Heart left ventricle (tissue), 13 donors: ENCODE measurements around the gene CBFA2T2.

ENCODE experiments used
- POLR2A ChIP-seq, 2 donors: fragments of 450-650 bp; IDR thresholded peaks; one replicate each; pipeline ENCODE4 v1.6.1; 2017; ENCODE audit warnings: antibody characterized with exemption in 2 of 2, mild to moderate bottlenecking in 2 of 2, moderate library complexity in 2 of 2
- TF ChIP-seq, protein P1 (sequence below), 12 donors: fragments of 200-600 bp; sonication (generic) in 4 of 12; IDR thresholded peaks; one replicate each; pipeline versions ENCODE4 v1.5.0 to v1.8.0; 2018 to 2022; ENCODE audit warnings: antibody characterized with exemption in 12 of 12, mild to moderate bottlenecking in 5 of 12
- donor health status: ischemic (EF 13 %, LVEDD 7.1; RV severe dilation, severe dysfunction).
- donor health status: DM: no; HTN: yes; CAD: no.
- donor health status: DM: no; HTN: no; CAD: no.
- donor health status: ischemic (EF 25% LVEDD 6.9; RV normal size, moderate dysfunction).
- donor health status: ischemic (EF 25% LVEDD 5.7; RV mildly dilated, moderate dysfunction).
- donor health status: ischemic (EF 35%, LVEDD 5.7; RV mildly dilated, moderate dysfunction).
- donor health status: nonischemic (EF 11% LVEDD 7.7; RV severe dilation, severe dysfunction).
- donor health status: DM: yes; HTN: yes; CAD: no.
- donor health status: PGD.
- donor health status: ischemic (EF 29% LVEDD 5.4; RV normal size, mild dysfunction).
- donor health status: nonischemic (EF 23%, LVEDD 6.1; RV moderate dilation, normal function).

DNA sequence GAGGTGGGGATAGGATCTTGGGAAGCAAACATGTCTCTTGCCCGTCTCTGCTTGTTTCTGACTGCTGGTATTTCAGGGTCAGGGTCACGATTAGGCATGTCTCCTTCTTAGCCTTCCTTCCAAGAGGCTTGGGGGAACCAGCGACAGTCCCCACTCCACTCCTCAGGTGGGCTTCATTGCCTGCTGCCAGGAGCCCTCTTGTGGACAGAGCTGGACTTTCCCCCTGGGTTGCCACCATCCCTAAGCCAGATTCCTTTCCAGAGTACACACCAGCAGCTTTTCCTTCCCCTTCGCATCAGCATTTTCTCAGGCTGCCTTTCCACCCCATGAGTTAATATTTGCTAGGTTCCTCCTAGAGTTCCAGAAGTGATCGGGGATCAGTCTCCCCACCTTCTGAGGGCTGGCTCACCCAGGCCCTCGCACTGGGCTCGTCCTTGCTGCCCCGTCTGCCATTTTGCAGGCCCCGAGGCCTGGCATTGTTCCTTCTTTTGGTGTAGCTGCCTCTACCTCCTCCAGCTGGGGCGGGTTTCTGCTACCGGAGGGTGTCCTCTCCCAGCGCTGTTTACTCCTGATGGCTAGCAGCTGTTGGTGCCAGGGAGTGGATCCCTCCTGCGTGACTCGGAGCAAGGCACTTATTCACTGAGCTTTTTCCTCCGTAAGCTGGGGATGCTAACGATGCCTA, 163.5 kb downstream of the CBFA2T2 start:
- TF ChIP-seq, protein P1, sequence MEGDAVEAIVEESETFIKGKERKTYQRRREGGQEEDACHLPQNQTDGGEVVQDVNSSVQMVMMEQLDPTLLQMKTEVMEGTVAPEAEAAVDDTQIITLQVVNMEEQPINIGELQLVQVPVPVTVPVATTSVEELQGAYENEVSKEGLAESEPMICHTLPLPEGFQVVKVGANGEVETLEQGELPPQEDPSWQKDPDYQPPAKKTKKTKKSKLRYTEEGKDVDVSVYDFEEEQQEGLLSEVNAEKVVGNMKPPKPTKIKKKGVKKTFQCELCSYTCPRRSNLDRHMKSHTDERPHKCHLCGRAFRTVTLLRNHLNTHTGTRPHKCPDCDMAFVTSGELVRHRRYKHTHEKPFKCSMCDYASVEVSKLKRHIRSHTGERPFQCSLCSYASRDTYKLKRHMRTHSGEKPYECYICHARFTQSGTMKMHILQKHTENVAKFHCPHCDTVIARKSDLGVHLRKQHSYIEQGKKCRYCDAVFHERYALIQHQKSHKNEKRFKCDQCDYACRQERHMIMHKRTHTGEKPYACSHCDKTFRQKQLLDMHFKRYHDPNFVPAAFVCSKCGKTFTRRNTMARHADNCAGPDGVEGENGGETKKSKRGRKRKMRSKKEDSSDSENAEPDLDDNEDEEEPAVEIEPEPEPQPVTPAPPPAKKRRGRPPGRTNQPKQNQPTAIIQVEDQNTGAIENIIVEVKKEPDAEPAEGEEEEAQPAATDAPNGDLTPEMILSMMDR (IDR thresholded peaks at IDR 0.05), result peak; percentile 46 to 82 (median 74)
- no peak for TF ChIP-seq POLR2A (IDR thresholded peaks at IDR 0.05)
